Fibroblast of gingiva (primary cell): ENCODE data around the gene PTPRK.

Source experiments
- DNase-seq: peaks from one replicate; pipeline ENCODE4 v3.0.0-alpha.2; 2011; ENCODE audit warnings: low read depth

Gene PTPRK

GRCh38 chr6:128388380-128388779 is 132.0 kb downstream of the PTPRK start:
- DNase-seq: no peak

- DNase-seq: no peak
These were observed 139.5 kb downstream of the PTPRK start for GRCh38 chr6:128380891-128381290.

- no peak for DNase-seq
These were observed 140.8 kb downstream of the PTPRK start for GRCh38 chr6:128379577-128379976.

GRCh38 chr6:128376952-128377503 is 143.4 kb downstream of the PTPRK start:
- DNase-seq: no peak

- DNase-seq: no peak
These were observed 149.3 kb downstream of the PTPRK start for GRCh38 chr6:128371136-128371535.

GRCh38 chr6:128370072-128370471 is 150.3 kb downstream of the PTPRK start:
- peak; percentile 75 for DNase-seq

GRCh38 chr6:128368213-128368944 is 152.0 kb downstream of the PTPRK start:
- DNase-seq: no peak

GRCh38 chr6:128367437-128367836 is 153.0 kb downstream of the PTPRK start:
- DNase-seq: no peak

GRCh38 chr6:128365520-128366160 is 154.8 kb downstream of the PTPRK start:
- DNase-seq: no peak

- DNase-seq: no peak
These were observed 155.5 kb downstream of the PTPRK start for GRCh38 chr6:128364766-128365519.

GRCh38 chr6:128363020-128363813 is 157.2 kb downstream of the PTPRK start:
- no peak for DNase-seq

GRCh38 chr6:128361378-128361777 is 159.0 kb downstream of the PTPRK start:
- DNase-seq: no peak

- no peak for DNase-seq
These were observed 162.1 kb downstream of the PTPRK start for GRCh38 chr6:128358244-128358776.

- no peak for DNase-seq
These were observed 162.8 kb downstream of the PTPRK start for GRCh38 chr6:128357392-128358130.

- DNase-seq: no peak
These were observed 168.0 kb downstream of the PTPRK start for GRCh38 chr6:128352366-128352765.

GRCh38 chr6:128351255-128351514 is 169.2 kb downstream of the PTPRK start:
- no peak for DNase-seq

- DNase-seq: no peak
These were observed 169.8 kb downstream of the PTPRK start for GRCh38 chr6:128350416-128351254.

GRCh38 chr6:128347123-128347522 is 173.3 kb downstream of the PTPRK start:
- DNase-seq: no peak

GRCh38 chr6:128346569-128346968 is 173.8 kb downstream of the PTPRK start:
- DNase-seq: no peak

- no peak for DNase-seq
These were observed 175.1 kb downstream of the PTPRK start for GRCh38 chr6:128345278-128345677.
